HG03558 (cell line): ENCODE data around the gene RFX3.

Experiments used
- ATAC-seq: cut with Tn5 transposase; IDR thresholded peaks from one replicate; pipeline ENCODE4 v1.9.1; 2021; ENCODE audit warnings: moderate number of reproducible peaks; ENCODE audit not compliant: unreplicated experiment; ENCODE audit errors: extremely low read depth

The RFX3 gene

DNA sequence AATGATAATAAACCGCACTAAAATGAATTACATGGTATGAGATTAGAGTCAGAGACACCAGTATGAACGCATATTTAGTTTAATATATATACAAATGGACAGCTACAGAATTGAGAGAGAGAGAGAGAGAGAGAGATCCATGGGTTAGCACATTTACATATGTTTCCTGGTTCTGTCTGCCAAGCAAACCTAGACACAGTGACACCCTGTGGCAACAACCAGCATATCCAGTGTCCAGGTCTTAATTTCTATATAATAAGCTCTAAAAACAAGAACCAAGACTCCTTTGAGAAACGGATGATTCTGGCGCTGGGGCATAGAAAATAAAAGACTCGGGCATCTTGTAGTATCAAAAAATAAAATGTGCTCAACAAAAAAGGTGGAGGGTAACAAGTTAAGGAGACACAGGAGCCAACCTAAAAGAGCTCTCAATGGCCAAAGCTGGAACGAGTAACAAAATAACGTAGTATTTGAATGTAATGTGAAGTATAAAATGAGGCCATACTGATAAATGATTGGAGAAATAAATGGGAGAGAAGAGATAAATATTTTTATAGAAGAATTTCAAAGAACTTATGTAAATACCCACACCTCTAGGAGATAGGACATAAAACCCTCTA is 84.5 kb downstream of the RFX3 start:
- ATAC-seq = peak; percentile 83

DNA sequence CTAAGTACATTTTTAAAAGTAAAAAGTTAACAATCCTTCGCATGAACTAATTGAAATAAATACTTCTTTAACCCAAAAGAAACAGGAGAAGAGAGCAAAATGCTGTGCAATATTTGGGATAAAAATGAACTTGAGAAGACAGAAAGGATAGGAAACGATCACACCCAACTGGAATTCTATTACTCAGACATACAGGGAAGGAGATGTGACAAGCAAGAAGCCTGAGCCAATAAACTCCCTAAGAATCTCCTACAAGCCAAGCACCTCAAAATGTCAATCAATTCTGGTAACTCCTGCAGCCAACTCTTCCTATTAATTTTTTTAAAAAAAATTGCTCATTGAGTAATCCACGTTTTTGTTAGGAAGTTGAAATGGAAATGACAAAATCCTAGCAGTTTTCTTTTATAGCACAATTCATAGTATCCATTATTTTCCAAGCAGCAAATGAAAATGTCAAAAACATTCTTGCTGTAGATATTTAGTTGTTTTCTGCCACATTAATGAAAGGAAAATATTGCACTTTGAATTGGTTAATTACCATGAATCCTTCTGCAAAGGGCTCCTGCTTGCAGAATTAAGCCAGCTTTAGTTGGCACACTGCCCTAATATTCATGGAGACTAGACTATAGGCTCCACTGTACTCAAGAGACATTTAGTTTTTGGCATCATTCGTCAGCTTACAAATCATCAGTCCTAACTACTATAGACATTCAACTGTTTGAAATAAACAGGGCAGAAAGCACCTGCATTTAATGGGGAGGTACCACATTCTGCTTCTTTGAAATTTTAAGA is 89.0 kb downstream of the RFX3 start:
- ATAC-seq = no peak

DNA sequence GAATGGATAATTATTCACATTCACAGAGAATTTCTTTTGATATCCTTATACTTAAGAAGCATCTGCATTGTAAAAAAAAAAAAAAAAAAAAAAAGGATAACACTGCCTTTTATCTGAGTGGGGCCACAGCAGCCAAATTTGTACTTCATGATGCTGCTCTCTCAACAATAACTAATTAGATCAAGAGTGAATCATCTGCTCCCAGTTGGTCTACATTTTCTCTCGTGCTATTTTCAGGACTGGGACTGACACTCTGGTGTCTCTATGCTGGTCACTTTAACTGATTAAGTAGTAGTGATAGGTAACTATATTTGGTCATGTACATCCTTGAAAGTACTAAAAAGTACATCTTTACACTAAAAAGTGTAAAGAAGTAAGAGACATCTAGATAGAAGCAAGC is 90.1 kb downstream of the RFX3 start:
- ATAC-seq = no peak

DNA sequence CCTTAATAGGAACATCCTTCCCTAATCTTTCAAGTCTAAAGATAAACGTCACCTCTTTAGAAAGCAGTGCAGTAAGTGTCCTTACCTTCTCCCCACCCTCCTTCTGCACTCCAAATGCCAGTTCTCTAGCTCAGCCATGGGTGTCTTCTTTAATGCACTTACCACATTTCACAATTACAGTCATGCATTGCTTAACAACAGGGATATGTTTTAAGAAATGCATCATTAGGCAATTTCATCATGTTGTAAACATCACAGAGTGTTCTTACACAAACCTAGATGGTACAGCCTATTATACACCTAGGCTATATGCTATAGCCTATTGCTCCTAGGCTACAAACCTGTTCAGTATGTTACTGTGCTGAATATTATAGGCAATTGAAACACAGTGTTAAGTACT is 91.2 kb downstream of the RFX3 start:
- no peak for ATAC-seq

DNA sequence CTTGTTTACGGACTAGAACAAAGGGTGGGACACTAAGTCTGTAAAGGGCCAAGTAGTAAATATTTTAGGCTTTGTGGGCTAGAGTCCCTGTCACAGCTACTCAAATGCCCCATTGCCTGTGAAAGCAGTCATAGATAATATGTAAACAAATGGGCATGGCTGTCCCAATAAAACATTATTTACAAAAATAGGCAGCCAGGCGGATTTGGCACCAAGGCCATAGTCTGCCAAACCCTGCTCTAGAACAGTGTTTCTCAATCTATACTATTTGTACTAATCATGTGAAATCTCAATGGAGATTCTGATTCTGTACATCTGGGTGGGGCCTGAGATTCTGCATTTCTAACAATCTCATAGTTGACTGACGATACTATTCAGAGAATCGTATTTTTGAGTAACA is 92.0 kb downstream of the RFX3 start:
- ATAC-seq = no peak

DNA sequence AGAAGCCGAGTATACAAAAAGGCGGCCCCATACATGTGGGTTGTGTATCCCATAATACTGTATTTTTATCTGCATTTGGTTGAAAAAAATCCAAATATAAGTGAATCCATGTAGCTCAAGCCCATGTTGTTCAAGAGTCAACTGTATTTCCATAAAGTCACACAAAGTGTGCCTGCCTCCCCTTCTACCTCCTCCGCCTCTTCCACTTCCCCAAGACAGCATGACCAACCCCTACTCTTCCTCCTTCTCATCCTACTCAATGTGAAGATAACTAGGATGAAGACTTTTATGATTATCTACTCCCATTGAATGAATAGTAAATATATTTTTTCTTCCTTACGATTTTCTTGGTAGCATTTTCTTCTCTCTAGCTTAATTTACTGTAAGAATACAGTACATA is 92.7 kb downstream of the RFX3 start:
- ATAC-seq = no peak

DNA sequence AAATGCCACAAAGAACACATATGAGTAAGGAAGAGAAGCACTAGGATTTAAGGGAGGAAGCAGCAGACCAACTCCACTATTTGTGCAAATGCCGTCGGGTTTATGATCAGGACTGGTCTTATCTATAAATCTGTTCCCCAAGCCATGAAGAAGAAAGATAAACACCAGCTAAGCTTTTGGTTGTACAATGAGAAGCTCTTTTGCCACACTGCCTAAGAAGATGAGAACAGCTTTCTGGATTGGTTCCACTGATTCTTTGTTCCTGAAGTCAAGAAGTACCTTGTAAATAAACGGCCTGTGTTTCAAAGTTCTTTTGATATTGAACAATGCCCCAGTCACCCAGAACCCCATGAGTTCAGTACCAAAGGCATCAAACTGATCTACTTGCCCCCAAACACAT is 93.9 kb downstream of the RFX3 start:
- no peak for ATAC-seq

DNA sequence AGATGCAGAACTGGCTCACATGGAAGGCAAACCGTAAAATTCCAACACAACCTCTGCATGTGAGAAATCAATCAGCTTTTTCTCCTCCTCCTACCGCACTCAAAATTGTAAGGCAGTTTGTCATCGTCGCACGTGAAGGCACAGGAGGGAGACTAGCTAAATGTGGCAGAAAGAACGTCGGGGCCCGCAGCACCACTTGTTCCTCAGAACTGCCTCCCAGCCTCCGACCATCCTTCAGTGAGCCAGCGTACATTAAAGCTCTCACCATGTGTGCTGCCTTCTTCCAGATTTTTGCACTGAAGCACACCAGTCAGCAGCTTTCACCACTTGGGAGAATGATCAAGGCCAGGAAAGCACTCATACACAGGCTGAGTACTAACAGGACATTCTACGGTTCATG is 105.9 kb downstream of the RFX3 start:
- ATAC-seq = no peak

DNA sequence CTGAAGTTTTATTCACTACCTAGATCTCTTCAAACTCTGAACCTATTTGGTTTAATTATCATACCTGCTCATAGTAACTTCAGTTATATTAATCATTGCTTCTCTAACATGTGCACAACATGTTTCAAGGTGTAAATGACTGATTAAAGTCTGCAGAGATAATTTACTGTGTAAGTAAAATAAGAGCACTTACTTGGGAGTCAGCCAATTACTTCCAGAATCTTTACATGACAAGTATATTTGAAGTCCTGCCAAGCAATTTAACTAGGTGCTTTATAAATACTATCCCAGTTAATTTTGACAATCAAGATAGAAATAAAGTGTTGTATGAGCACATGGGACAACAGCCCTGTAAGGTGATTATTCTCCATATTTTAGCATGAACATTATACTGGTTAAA is 109.9 kb downstream of the RFX3 start:
- ATAC-seq = no peak

DNA sequence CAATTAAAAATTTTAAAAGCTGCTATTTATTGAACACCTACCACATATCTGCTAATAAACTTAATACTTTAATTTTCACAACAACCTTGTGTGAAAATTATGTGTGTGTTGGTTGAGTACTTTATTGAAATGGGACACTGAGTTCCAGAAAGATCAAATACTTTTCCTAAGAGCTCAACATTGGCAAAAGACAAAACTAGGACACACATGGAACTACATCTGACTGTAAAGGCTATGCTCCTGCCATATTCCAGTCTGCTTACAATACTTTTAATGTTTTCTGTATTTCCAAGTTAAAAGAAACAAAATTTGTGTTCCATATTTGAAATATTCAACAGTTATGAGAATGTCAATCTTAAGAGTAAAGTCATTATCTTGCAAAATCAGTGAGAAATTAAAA is 111.8 kb downstream of the RFX3 start:
- ATAC-seq = no peak

DNA sequence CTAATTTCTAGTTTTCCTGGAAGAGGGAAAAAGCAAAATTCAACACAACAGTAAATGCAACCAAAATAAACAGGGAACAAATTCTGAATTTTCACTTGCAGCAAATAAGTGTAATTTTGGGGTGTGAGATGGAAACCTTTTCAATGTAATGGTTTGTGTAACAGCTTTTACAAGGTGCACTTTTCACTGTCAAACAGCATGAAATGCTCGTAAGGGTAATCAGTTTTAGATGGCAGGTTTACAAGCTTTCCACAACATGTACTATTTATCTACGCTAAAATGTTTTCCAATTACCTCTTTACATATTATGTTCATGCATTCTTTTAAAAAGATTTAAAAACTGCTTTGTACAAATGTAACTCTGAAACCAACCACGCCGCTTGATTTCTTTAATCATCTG is 115.3 kb downstream of the RFX3 start:
- no peak for ATAC-seq

DNA sequence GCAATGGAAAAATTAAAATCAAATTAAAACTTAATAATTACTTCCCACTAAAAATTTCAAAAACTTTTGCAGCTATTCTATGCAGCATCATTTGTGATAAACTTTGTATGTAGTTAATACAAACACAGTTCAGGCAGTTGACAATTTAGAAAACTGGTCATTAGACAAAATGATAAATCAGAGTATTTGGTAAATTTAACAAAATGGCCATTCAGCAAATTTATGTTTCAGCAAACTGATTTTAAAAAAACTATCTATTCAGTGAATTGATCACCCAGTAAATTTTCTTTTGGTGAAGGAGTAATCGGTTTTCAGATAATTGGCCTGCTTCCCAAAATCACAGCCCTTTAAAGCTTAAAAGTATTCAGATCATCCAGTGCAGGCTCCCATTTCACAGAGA is 116.3 kb downstream of the RFX3 start:
- no peak for ATAC-seq

DNA sequence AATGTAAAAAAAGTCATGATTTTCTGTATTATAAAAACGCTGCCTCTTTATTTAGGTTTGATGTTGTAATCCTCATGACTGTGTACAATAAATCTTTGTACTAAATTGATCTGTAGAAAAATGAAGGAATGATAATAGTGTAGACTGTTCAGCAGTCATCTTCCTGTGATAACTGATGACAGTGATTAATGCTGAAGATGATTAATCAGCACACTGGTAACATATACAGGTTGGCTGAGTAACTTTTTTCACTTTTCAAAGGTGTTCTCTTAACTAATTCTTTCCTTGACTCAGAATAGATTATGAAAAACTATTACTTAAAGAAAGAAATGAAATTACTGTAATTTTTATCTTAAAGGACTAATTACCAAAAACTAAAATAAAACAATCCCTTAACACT is 122.5 kb downstream of the RFX3 start:
- no peak for ATAC-seq

DNA sequence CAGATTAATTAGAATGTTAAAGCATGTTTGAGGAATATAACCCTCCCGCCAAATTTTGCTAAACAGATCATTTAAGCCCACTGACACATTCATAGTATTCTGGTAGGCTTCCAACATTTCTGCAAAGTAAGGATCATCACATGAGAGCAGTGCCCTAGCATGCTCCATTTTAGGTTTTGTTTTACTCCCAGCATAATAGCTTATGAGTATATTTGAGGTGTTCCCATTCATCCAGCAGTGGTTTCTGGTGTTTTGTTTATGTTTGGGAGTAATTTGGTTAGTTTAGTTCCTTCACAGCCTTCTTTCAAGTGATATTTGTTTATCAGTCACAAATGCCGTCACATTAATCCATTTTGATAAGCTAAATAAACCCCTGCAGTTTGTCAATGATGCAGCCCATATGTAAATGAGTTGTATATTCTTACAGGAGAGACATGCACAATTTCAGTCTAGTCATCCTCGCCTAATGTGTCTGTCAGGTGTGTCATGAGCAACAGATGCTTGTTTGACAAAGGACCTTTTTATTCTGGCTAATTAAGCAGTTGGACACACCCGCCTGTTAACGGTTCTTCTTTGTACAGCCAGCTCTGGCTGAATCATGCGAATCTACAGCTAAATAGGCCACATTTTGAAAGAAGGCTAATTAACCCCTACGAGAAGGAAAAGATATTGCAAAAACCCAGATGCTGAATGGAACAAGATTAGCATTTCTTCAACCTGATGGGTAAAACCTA is 124.4 kb downstream of the RFX3 start:
- no peak for ATAC-seq

DNA sequence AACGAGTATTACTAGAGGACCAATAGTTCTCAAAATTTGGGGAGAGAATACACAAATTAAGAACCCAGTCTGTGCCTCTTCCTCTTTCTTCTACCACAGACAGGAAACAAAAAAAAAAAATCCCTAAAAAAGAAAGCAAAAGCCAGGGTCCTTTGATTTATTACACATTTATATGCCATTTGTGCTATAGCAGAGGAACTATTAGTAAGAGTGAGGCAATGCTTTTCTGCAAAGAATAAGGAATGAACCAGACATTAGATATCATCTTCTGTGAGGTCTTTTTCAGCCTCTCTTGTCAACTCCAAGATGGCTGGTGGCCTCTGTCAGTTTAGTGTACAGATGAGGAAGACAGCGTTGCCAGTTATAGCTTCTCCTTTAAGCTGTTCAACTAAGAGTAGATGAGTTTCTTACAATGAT is 127.6 kb downstream of the RFX3 start:
- no peak for ATAC-seq

DNA sequence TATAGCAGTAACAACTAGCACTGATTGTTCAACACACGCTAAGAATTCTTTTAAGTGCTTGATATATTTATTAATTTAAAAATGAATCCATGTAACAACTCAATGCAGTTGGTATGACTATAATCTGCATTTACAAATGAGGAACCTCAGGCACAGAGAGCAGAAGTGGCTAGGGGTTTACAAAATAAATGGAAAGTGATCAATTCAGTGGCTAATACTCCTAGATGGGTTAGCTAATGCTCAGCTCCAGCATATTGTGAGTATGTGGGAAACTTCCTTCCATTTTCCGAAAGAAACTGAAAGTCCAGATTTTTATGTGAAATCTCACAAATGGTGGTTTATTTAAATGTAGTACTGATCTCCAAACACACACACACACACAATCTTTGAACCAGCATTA is 128.0 kb downstream of the RFX3 start:
- no peak for ATAC-seq

DNA sequence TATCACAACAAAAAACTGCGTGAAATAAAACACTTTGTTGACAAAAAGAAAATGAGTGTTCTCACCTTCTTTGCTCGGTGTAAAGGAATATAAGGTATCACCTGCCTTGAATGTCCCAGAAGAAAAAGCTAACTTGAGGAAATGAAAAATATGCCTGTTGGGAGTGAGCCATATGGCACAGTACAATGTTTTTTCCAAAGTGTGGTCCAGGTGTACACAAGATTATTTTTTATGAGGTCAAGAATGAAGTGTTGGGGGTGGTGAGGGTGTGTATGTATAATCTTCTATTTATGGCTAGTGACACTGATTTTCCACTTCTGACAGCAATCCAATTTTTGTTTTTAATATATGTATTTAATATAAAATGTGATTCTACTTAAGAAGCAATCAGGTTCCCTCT is 134.4 kb downstream of the RFX3 start:
- ATAC-seq = no peak

DNA sequence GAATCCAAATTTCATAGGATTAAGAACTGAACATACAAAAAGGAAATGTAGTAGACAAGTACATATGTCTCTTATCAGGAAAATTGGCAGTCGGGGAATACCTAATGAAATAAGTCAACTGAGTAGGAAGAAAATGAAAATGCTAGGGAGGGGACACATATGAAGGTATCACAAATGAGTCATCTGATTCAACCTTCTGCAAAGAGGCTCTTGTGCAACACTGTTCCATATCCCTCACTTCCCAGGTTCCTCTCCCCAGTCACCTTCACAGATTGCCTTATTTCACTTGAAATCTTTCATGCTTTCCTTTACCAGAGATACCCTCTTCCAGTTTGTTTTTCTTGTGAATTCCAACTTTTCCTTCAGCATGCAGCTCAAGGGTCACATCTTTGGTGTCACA is 139.0 kb downstream of the RFX3 start:
- no peak for ATAC-seq

DNA sequence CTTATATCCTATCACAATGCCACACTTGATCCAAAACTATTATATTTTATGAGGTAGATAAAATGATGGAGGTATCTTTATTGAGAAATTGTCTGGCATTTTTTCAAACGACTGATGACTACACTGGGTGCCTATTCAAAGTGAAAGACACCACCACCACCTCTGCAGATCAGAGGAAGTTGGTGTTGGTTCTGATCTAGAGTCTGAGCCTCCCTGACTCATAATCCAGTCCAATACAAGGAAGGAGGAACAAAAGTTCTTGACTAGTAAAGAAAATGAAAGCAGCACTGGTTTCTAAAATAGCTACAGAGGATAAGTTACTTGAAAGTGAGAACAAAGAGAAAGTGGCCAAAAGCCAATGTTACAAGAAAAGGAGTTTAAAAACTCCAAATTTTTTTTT is 139.9 kb downstream of the RFX3 start:
- peak; percentile 87 for ATAC-seq

DNA sequence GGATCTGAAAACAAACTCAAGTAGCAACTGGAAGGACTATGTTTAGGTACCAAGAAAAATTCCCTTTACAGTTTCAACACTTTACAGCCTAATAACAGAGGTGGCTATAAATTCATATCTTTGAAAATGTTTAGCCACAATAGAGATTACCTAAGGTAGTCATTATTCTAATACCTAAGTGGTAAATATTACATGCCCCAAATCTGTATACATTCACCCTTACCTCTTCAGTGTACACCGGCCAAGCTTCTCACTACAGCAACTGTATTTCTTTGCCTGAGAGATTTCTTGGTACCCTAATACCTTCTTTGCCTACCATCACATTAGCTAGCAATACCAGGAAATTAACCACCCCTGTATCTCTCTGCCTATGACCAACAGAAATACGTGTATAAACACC is 154.0 kb downstream of the RFX3 start:
- no peak for ATAC-seq

DNA sequence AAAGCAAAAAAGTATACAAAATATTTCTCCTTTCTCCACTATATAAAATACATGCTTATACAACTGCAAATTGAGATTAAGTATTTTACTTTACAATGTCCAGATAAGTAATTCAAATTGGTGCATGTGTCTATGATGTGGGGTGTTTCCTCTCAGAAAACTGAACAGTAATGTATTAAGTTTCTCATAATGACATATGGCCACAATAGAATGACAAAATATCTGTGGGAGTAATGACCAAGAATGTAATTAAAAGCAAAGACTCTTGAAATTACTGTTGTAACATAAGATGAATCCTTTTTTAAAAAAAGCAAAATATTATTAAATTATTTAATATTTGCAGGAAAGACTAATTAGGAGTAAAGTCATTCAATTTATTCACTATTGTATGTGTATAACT is 155.1 kb downstream of the RFX3 start:
- ATAC-seq = no peak

DNA sequence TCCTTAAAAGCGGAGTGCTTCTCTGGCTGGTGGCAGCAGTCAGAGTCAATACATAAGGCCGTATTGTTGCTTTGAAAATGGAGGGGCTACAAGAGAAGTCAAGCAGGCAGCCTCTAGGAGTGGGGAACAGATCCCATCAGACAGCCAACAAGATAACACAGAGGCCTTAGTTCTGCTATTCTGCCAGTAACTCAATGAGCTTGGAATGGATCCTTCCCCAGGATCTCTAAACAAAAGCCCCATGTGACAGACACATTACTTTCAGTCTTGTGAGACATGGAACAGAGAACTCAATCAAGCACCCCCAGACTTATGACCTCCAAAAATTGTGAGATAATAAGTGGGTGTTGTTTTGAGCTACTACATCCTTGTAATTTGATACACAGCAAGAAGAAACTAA is 158.6 kb downstream of the RFX3 start:
- ATAC-seq = no peak
